22Rv1 (cell line): ENCODE data around the gene PEDS1.
"Not testable (repeated sequence)": the region's sequence is repeated elsewhere in the genome, so short reads cannot be mapped to it uniquely, and the experiment has no call there.

Experiments used
- H3K27ac ChIP-seq: fragments of 450-650 bp; 2 replicates; pipeline ENCODE4 v1.5.1; 2017
- CTCF ChIP-seq: fragments of 450-650 bp; IDR thresholded peaks from 2 replicates; pipeline ENCODE4 v1.5.1; 2017; ENCODE audit warnings: mild to moderate bottlenecking
- ZFX ChIP-seq: fragments of 450-650 bp; IDR thresholded peaks from 2 replicates; pipeline ENCODE4 v1.6.1; 2017; ENCODE audit warnings: antibody characterized with exemption, borderline replicate concordance

Gene PEDS1

GRCh38 chr20:50153500-50154377 lies at the start of gene PEDS1:
TSS of gene PEDS1 (minus strand) at chr20:50153723. CDS start at chr20:50153637, 86 bp downstream.
- peak within 1 kb of the TSS; percentile 68 for H3K27ac ChIP-seq
- TF ChIP-seq ZFX = no peak
- TF ChIP-seq CTCF = no peak

- TF ChIP-seq ZFX (no peak), CTCF (no peak)
These were observed 49.2 kb upstream of the PEDS1 start for GRCh38 chr20:50202677-50203076.

GRCh38 chr20:50201710-50202109 lies 48.2 kb upstream of the PEDS1 start:
- H3K27ac ChIP-seq = not testable (repeated sequence)

More at GRCh38 chr20:50202677-50203076, 49.2 kb upstream of the PEDS1 start:
- no peak overlapping the region for H3K27ac ChIP-seq

DNA sequence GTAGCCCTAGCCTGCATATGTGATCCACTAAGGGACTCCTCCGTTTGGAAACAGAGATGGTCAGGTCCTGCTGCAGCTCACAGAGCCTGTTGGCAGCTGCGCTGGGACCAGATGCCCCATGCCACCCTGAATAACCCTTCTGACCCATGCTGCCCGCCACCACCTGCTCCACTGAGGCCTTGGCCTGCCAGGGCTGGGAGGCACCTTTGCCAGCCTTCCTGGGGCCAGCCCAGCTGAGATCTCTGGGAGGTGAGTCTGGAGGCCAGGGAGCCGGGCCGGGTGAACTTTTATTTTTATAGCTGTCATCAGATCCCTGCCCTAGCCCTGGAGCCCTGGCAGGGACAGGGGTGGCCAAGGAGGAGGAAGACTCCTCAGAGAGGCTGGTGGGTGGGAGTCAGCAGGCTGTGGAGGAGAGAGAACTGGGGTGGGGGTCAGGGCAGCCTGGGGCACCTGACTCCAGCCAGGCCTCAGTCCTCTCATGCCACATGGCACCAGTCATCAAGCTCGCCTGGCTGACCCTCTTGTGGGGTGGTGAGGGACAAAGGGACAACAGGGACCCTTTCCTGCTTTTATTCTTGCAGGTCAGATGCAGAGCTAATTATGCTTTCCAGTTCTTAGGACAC lies 47.1 kb upstream of the PEDS1 start:
- TF ChIP-seq CTCF (no peak), ZFX (no peak)
- no peak overlapping the region for H3K27ac ChIP-seq

DNA sequence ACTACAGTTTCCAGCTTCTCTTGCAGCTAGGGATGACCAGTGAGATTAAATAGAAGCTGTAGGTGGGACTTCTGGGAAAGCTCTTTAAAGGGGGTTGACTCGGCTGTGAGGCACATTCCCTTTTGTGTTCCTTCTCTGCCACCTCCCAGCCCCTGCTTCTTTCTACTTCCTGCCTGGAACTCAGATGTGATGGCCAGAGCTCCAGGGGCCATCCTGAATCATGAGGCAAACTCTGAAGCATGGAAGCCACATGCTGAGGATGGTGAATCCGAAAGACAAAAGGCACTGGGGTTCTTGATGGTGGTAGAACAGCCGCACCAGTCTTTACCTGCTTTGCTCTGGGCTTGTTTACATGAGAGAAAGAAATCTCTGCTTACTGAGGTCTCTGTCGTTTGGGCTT lies 46.2 kb upstream of the PEDS1 start:
- no peak overlapping the region for H3K27ac ChIP-seq
- TF ChIP-seq ZFX (no peak), CTCF (no peak)

GRCh38 chr20:50198716-50199115 lies 45.2 kb upstream of the PEDS1 start:
- no peak overlapping the region for H3K27ac ChIP-seq
- TF ChIP-seq ZFX (no peak), CTCF (no peak)

DNA sequence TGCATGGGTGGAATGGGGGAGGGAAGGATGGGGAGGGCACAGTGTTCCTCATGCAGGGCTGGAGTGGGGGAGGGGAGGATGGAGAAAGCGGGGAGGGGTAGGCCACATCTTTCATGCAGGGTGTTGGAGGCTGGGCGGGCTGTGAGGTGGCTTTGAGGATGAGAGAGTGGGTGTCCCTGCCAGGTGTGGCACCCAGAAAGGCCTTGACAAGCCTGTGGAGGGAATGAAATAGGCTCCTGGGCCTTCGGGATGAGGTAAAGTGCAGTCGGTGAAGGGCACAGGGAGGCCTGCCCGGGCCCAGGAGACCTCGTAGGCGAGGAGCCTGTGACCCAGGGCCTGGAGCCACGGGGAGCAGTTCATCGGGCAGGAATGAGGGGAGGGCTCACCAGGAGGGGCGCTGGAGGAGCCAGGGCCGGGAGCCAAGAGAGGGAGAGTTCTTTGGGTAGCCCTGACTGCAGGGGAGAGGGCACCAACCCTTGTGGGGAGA lies 44.7 kb upstream of the PEDS1 start:
- no peak overlapping the region for H3K27ac ChIP-seq
- TF ChIP-seq ZFX = no peak

- TF ChIP-seq ZFX = no peak
- no peak for TF ChIP-seq CTCF
- H3K27ac ChIP-seq = no peak overlapping the region
These were observed 44.1 kb upstream of the PEDS1 start for GRCh38 chr20:50197463-50198179.
